Measurements from ENCODE around the gene PRKCE.

Gene PRKCE

GRCh38 chr2:46227674-46228289 lies 576.3 kb downstream of the PRKCE start:
- no peak for DNase-seq (ENCODE audit: low spot score)

GRCh38 chr2:46229134-46230063 lies 577.9 kb downstream of the PRKCE start:
- DNase-seq (ENCODE audit: low spot score), result no peak

GRCh38 chr2:46230115-46230571 lies 578.7 kb downstream of the PRKCE start:
- DNase-seq (ENCODE audit: low spot score), result no peak

- DNase-seq (ENCODE audit: low spot score), result no peak
These were observed 579.4 kb downstream of the PRKCE start for GRCh38 chr2:46230677-46231425.

GRCh38 chr2:46231721-46232120 lies 580.2 kb downstream of the PRKCE start:
- no peak for DNase-seq (ENCODE audit: low spot score)

- peak; percentile 11 for DNase-seq (ENCODE audit: low spot score)
These were observed 581.4 kb downstream of the PRKCE start for GRCh38 chr2:46232860-46233259.

- no peak for DNase-seq (ENCODE audit: low spot score)
These were observed 584.8 kb downstream of the PRKCE start for GRCh38 chr2:46236006-46236875.

GRCh38 chr2:46236876-46237859 lies 585.7 kb downstream of the PRKCE start:
- no peak for DNase-seq (ENCODE audit: low spot score)

All from putamen (tissue), 1 donor.